HG02970 (cell line): ENCODE results near the gene APOL1.
"Not testable (repeated sequence)": the region's sequence is repeated elsewhere in the genome, so short reads cannot be mapped to it uniquely, and the experiment has no call there.

Experiments
- ATAC-seq: cut with Tn5 transposase; IDR thresholded peaks from one replicate; pipeline ENCODE4 v1.9.1; 2021; ENCODE audit warnings: mild to moderate bottlenecking, moderate library complexity, moderate number of reproducible peaks; ENCODE audit not compliant: unreplicated experiment, low FRiP score

APOL1 gene

GRCh38 chr22:36252754-36253522, at the start of gene APOL1:
Gene APOL1, plus strand, starts transcription at chr22:36253133. Its CDS starts 1,823 bp downstream, at chr22:36254956.
- ATAC-seq = no peak

- not testable (repeated sequence) for ATAC-seq
Observed at GRCh38 chr22:36203441-36203840, 49.5 kb upstream of the APOL1 start.

GRCh38 chr22:36204001-36204631, 48.8 kb upstream of the APOL1 start:
- ATAC-seq = no peak

- ATAC-seq = no peak
Observed at GRCh38 chr22:36204632-36205015, 48.3 kb upstream of the APOL1 start.

- not testable (repeated sequence) for ATAC-seq
Observed at GRCh38 chr22:36205573-36205972, 47.4 kb upstream of the APOL1 start.

- no peak for ATAC-seq
Observed at GRCh38 chr22:36206255-36206654, 46.7 kb upstream of the APOL1 start.

- ATAC-seq = no peak
Observed at GRCh38 chr22:36208162-36208765, 44.7 kb upstream of the APOL1 start.

- no peak for ATAC-seq
Observed at GRCh38 chr22:36208914-36209313, 44.0 kb upstream of the APOL1 start.

GRCh38 chr22:36209488-36209908, 43.4 kb upstream of the APOL1 start:
- ATAC-seq = not testable (repeated sequence)

- no peak for ATAC-seq
Observed at GRCh38 chr22:36210224-36210623, 42.7 kb upstream of the APOL1 start.

- ATAC-seq = no peak
Observed at GRCh38 chr22:36211237-36211861, 41.6 kb upstream of the APOL1 start.

GRCh38 chr22:36212901-36213300, 40.0 kb upstream of the APOL1 start:
- ATAC-seq = no peak

- ATAC-seq = no peak
Observed at GRCh38 chr22:36213586-36213985, 39.3 kb upstream of the APOL1 start.

- ATAC-seq = no peak
Observed at GRCh38 chr22:36215981-36216380, 37.0 kb upstream of the APOL1 start.

- ATAC-seq = no peak
Observed at GRCh38 chr22:36218648-36219193, 34.2 kb upstream of the APOL1 start.

- ATAC-seq = no peak
Observed at GRCh38 chr22:36220451-36220921, 32.4 kb upstream of the APOL1 start.

- ATAC-seq = no peak
Observed at GRCh38 chr22:36221799-36222751, 30.9 kb upstream of the APOL1 start.

- no peak for ATAC-seq
Observed at GRCh38 chr22:36222887-36223450, 30.0 kb upstream of the APOL1 start.

- no peak for ATAC-seq
Observed at GRCh38 chr22:36223504-36223903, 29.4 kb upstream of the APOL1 start.
